Omental fat pad (tissue), 4 donors: Measurements from ENCODE around the gene POMGNT1. TPM values are rescaled to one million over a fixed set of nuclear protein-coding genes. Genes with fewer than 3 reads are reported as not detected.

Source experiments
- ATAC-seq: fragments of 150-250 bp; one replicate; pipeline ENCODE4 v1.9.1; 2016; ENCODE audit warnings: mild to moderate bottlenecking, moderate library complexity; ENCODE audit not compliant: low FRiP score
- DNase-seq: peaks from one replicate; pipeline ENCODE4 v3.0.0-alpha.2; 2019; ENCODE audit warnings: low spot score
- CTCF ChIP-seq, 3 donors: fragments of 450-650 bp; IDR thresholded peaks; one replicate each; pipeline ENCODE4 v1.5.1; 2016 to 2017; ENCODE audit warnings: antibody characterized with exemption in 3 of 3, mild to moderate bottlenecking in 3 of 3, moderate library complexity in 2 of 3
- small RNA-seq: library from RNA; depleted of rRNA; stranded (forward); fragments of <200 nt; gene quantifications from one replicate; pipeline ENCODE3, GENCODE V24; 2016
- total RNA-seq, 4 donors: library from RNA; depleted of rRNA; stranded (reverse); fragments of >200 nt; gene quantifications; one replicate each; pipeline ENCODE4 v1.1.0, GENCODE V29; 2016

POMGNT1 gene
- total RNA-seq, 4 donors from 2014 or later: 27.4 to 46.5 (median 38.3) TPM

- no peak for TF ChIP-seq CTCF (IDR thresholded peaks at IDR 0.05)
- no peak for ATAC-seq
- no peak for DNase-seq
Observed at GRCh38 chr1:46150085-46150484, 48.1 kb downstream of the POMGNT1 start.

GRCh38 chr1:46148318-46148717 is 49.9 kb downstream of the POMGNT1 start:
- no peak for DNase-seq
- no peak for ATAC-seq
- no peak for TF ChIP-seq CTCF (IDR thresholded peaks at IDR 0.05)

Small RNA genes lying within 50 kb of the gene (small RNA-seq; reads per million reads assigned to genes)
- not detected for gene AL672043.1

Other genes starting within 250 kb of the POMGNT1 start
- 100 to 1,000 TPM in 1 of 4 donors, 10 to 100 TPM in 3; 21.9 to 123 (median 39.2) TPM for gene PIK3R3, start 65.8 kb downstream of the POMGNT1 start, total RNA-seq
- 1 to 10 TPM in 2 of 4 donors, under 1 TPM in 1, not detected in 1; 0.84 to 1.2 (median 1.2) TPM for gene TSPAN1, start 23.3 kb downstream of the POMGNT1 start, total RNA-seq
- gene P3R3URF, start 21.9 kb downstream of the POMGNT1 start, total RNA-seq: not detected
- 10 to 100 TPM in 1 of 4 donors, 1 to 10 TPM in 2, under 1 TPM in 1; 0.96 to 10.6 (median 3.3) TPM for gene LURAP1, start 4.9 kb upstream of the POMGNT1 start, total RNA-seq
- gene RAD54L, start 49.3 kb upstream of the POMGNT1 start, total RNA-seq: 1 to 10 TPM in 1 of 4 donors, under 1 TPM in 1, not detected in 2; 0.28 to 1.4 TPM
- 100 to 1,000 TPM in 1 of 4 donors, 10 to 100 TPM in 3; 65.3 to 108 (median 73.2) TPM for gene LRRC41, start 105.2 kb upstream of the POMGNT1 start, total RNA-seq
- gene UQCRH, start 105.3 kb upstream of the POMGNT1 start, total RNA-seq: 100 to 1,000 TPM; 398 to 609 (median 515) TPM
- 10 to 100 TPM; 19.5 to 26.3 (median 22.2) TPM for gene NSUN4, start 142.4 kb upstream of the POMGNT1 start, total RNA-seq
- gene FAAH, start 195.9 kb upstream of the POMGNT1 start, total RNA-seq: 10 to 100 TPM; 11.5 to 36.4 (median 20.3) TPM